ENCODE data around the gene MYL1. TPM values are rescaled to one million over a fixed set of nuclear protein-coding genes. Genes with fewer than 3 reads are reported as not detected.

The MYL1 gene
- total and polyA plus RNA-seq, 2 of the 4 experiments (the other 2 are of a cell fraction), result not detected

GRCh38 chr2:210337159-210337558 lies 22.2 kb upstream of the MYL1 start:
- Histone ChIP-seq H2BK20ac (ENCODE audit: low read depth, low read length) (no peak overlapping the region), H2AK5ac (ENCODE audit: low read depth, low read length) (no peak overlapping the region), H2BK15ac (ENCODE audit: low read depth, low read length) (no peak overlapping the region), H3K4me1 (ENCODE audit: control insufficient read depth, insufficient read depth, low read length) (no peaks in the 10 kb centered on the region), H3K9me3 (ENCODE audit: control insufficient read depth, insufficient read depth, low read length) (0 out of 2 replicates have a peak, but pooled peaks cover 5% of the 10 kb centered on the region), H3K36me3 (ENCODE audit: control insufficient read depth, insufficient read depth, low read length) (no peaks in the 10 kb centered on the region), H3K56ac (ENCODE audit: extremely low read depth, insufficient read depth, low read length) (no peak overlapping the region), H2BK120ac (ENCODE audit: low read depth, low read length) (no peak overlapping the region), H3K4ac (ENCODE audit: low read depth, low read length) (no peak overlapping the region), H3K4me2 (ENCODE audit: low read depth, low read length) (no peak overlapping the region), H3K4me3 (ENCODE audit: insufficient read depth, low read depth, low read length) (no peak overlapping the region), H3K27me3 (ENCODE audit: control insufficient read depth, insufficient read depth, low read length) (no peaks in the 10 kb centered on the region), H4K91ac (ENCODE audit: insufficient read depth, low read depth, low read length) (no peak overlapping the region), H3K9ac (ENCODE audit: low read depth, low read length) (no peak overlapping the region), H3K27ac (ENCODE audit: insufficient read depth, low read length) (no peak overlapping the region), H2AK9ac (replicated peaks; ENCODE audit: low read depth, low read length, poor library complexity) (no peak overlapping the region), H4K20me1 (ENCODE audit: insufficient read depth, low read length) (no peaks in the 10 kb centered on the region), H2AFZ (replicated peaks; ENCODE audit: low read length, poor library complexity) (no peak overlapping the region), H3K9me1 (ENCODE audit: insufficient read depth, low read length) (no peaks in the 10 kb centered on the region), H4K8ac (ENCODE audit: low read depth in 2 of 2, low read length in 2 of 2) (no peak overlapping the region), H2BK5ac (ENCODE audit: low read depth, low read length, poor library complexity, severe bottlenecking) (no peak overlapping the region), H3K79me1 (ENCODE audit: low read depth in 1 of 2, low read length in 2 of 2) (no peaks in the 10 kb centered on the region), H3K18ac (ENCODE audit: low read depth, low read length) (no peak overlapping the region), H4K5ac (ENCODE audit: low read depth, low read length) (no peak overlapping the region), H3K14ac (replicated peaks; ENCODE audit: low read depth, low read length) (no peak overlapping the region), H3K23ac (ENCODE audit: low read depth, low read length) (no peak overlapping the region)
- intact Hi-C loops (cut with micrococcal nuclease) (no loop called here), dilution Hi-C loops (cut with HindIII; ENCODE audit: low sequenced_read_pairs, unreplicated experiment) (no loop called here), in situ Hi-C loops (cut with MboI; ENCODE audit: low sequenced_read_pairs) (no loop called here)
- BruUV-seq (replicated peaks), result no TSS peak
- ChIA-PET POLR2A (ENCODE audit: unreplicated experiment) (no interaction called here), CTCF (no interaction called here)
- ATAC-seq (ENCODE audit: low read depth), result no peak
- WGBS, 2 experiments (ENCODE audit: extremely low coverage in 2 of 2, insufficient read length in 1 of 2), result no CpG with 5 or more reads among the region's 2 CpGs
- TF ChIP-seq RFX5 (IDR thresholded peaks at IDR 0.05; ENCODE audit: low read depth, low read length), result no peak
- no peak for TF ChIP-seq CTCF (conservative IDR thresholded peaks at IDR 0.05; ENCODE audit: low read depth, low read length)
- TF ChIP-seq ELK1 (IDR thresholded peaks at IDR 0.05; ENCODE audit: borderline replicate concordance, low read depth, low read length), result no peak
- no peak for TF ChIP-seq SMC3 (IDR thresholded peaks at IDR 0.05; ENCODE audit: low read depth, low read length)
- no peak for TF ChIP-seq MXI1 (IDR thresholded peaks at IDR 0.05; ENCODE audit: borderline replicate concordance, low read depth, low read length)
- no peak for TF ChIP-seq CEBPB (IDR thresholded peaks at IDR 0.05; ENCODE audit: low read depth, low read length)
- TF ChIP-seq RCOR1 (IDR thresholded peaks at IDR 0.05; ENCODE audit: insufficient replicate concordance, low read length), result no peak
- no peak for TF ChIP-seq USF2 (IDR thresholded peaks at IDR 0.05; ENCODE audit: low read depth, low read length)
- no peak for TF ChIP-seq MAZ (IDR thresholded peaks at IDR 0.05; ENCODE audit: borderline replicate concordance, low read depth, low read length)
- TF ChIP-seq MAFK (IDR thresholded peaks at IDR 0.05; ENCODE audit: low read depth, low read length), result no peak
- TF ChIP-seq FOS (IDR thresholded peaks at IDR 0.05; ENCODE audit: low read depth, low read length), result no peak
- no peak for TF ChIP-seq RAD21 (IDR thresholded peaks at IDR 0.05; ENCODE audit: low read length)
- DNase-seq, result no peak

Data from IMR-90 (cell line).